H1 (cell line): ENCODE measurements around the gene PRTN3. TPM values are rescaled to one million over a fixed set of nuclear protein-coding genes. Genes with fewer than 3 reads are reported as not detected.

ENCODE experiments used
- CTCF ChIA-PET: fragments of 300-600 bp; sonication (Branson Sonifier 250); formaldehyde crosslinking; loops from one replicate; lab custom pipeline; 2021; ENCODE audit not compliant: partially characterized antibody; lab: Charles Lee
- POLR2A ChIA-PET: fragments of 300-600 bp; sonication (Branson Sonifier 250); formaldehyde crosslinking; loops from one replicate; lab custom pipeline; 2021; ENCODE audit warnings: inconsistent platforms; ENCODE audit not compliant: partially characterized antibody; lab: Charles Lee
- DNase-seq, 2 experiments: peaks; one replicate each; pipeline versions ENCODE4 v3.0.0 to v3.0.0-alpha.2; 2010 to 2022; ENCODE audit warnings: low spot score in 2 of 2, low read depth in 1 of 2, mixed read lengths in 1 of 2
- FAIRE-seq: peaks from 2 replicates; lab custom pipeline; 2011; peaks lifted over from hg19 to GRCh38; lab: Jason Lieb, UNC
- H2AFZ ChIP-seq: 2 replicates; pipeline ENCODE4 v1.8.1; 2012; ENCODE audit warnings: low read length, inconsistent platforms
- H2AK5ac ChIP-seq: 2 replicates; pipeline ENCODE4 v1.6.1; 2013; ENCODE audit warnings: low read depth, low read length
- H2BK120ac ChIP-seq: replicated peaks from 2 replicates; pipeline ENCODE3; 2013; ENCODE audit warnings: low read depth, low read length, inconsistent platforms
- H2BK12ac ChIP-seq: 2 replicates; pipeline ENCODE4 v1.6.1; 2013; ENCODE audit warnings: low read depth, low read length
- H2BK15ac ChIP-seq: 2 replicates; pipeline ENCODE4 v1.6.1; 2013; ENCODE audit warnings: low read length
- H2BK20ac ChIP-seq: 2 replicates; pipeline ENCODE4 v1.6.1; 2013; ENCODE audit warnings: low read length
- H2BK5ac ChIP-seq: 2 replicates; pipeline ENCODE4 v1.6.1; 2013; ENCODE audit warnings: low read depth, low read length
- H3K14ac ChIP-seq: 2 replicates; pipeline ENCODE4 v1.6.1; 2013; ENCODE audit warnings: inconsistent platforms; ENCODE audit not compliant: insufficient read length
- H3K18ac ChIP-seq: 2 replicates; pipeline ENCODE4 v1.6.1; 2013; ENCODE audit warnings: low read length; ENCODE audit errors: extremely low read depth
- H3K23ac ChIP-seq: 2 replicates; pipeline ENCODE4 v1.6.1; 2013; ENCODE audit warnings: inconsistent platforms; ENCODE audit not compliant: insufficient read length
- H3K23me2 ChIP-seq: 2 replicates; pipeline ENCODE4 v1.6.1; 2013; ENCODE audit warnings: low read depth, low read length
- H3K27ac ChIP-seq: 2 replicates; pipeline ENCODE4 v1.6.1; 2011; ENCODE audit warnings: low read depth, low read length, inconsistent platforms
- H3K27me3 ChIP-seq, 4 experiments: replicated peaks in 1 of 4; 1 replicate in 1 of 4; 2 replicates in 3 of 4; pipeline versions ENCODE4 v1.6.1 to v1.8.1; 2011 to 2013; ENCODE audit warnings: low read length in 3 of 4, mild to moderate bottlenecking in 3 of 4, inconsistent platforms in 2 of 4, mixed read lengths in 2 of 4, moderate library complexity in 1 of 4; ENCODE audit not compliant: control insufficient read depth in 3 of 4, insufficient read depth in 3 of 4; ENCODE audit errors: extremely low read depth in 1 of 4
- H3K36me3 ChIP-seq, 4 experiments: 2 replicates each; pipeline versions ENCODE4 v1.6.1 to v1.8.1; 2011 to 2013; ENCODE audit warnings: mild to moderate bottlenecking in 4 of 4, low read length in 3 of 4, moderate library complexity in 2 of 4, control low read depth in 1 of 4, inconsistent platforms in 1 of 4; ENCODE audit not compliant: insufficient read depth in 4 of 4, control insufficient read depth in 2 of 4
- H3K4ac ChIP-seq: replicated peaks from 2 replicates; pipeline ENCODE3; 2013; ENCODE audit warnings: low read length, low read depth, mixed read lengths, inconsistent platforms; ENCODE audit not compliant: insufficient read length
- H3K4me1 ChIP-seq, 4 experiments: replicated peaks in 1 of 4; 1 replicate in 1 of 4; 2 replicates in 3 of 4; pipeline versions ENCODE4 v1.6.1 to v1.8.1; 2011 to 2013; ENCODE audit warnings: low read length in 3 of 4, inconsistent platforms in 2 of 4, mixed read lengths in 1 of 4; ENCODE audit not compliant: insufficient read depth in 4 of 4, control insufficient read depth in 3 of 4
- H3K4me2 ChIP-seq, 2 experiments: 2 replicates each; pipeline versions ENCODE4 v1.6.1 to v1.8.1; 2011 to 2013; ENCODE audit warnings: low read depth in 2 of 2, low read length in 2 of 2, control low read depth in 1 of 2, inconsistent platforms in 1 of 2, mild to moderate bottlenecking in 1 of 2; ENCODE audit not compliant: insufficient read depth in 1 of 2
- H3K4me3 ChIP-seq, 4 experiments: fragments of 200-600, 300-600 bp in 1 of 4; sonication (generic), shearing (Covaris generic), sonication (Bioruptor Twin) in 1 of 4; 2 replicates each; pipeline versions ENCODE4 v1.5.1 to v1.8.1; 2011 to 2016; ENCODE audit warnings: low read length in 4 of 4, low read depth in 3 of 4, control low read depth in 2 of 4, inconsistent platforms in 2 of 4, mild to moderate bottlenecking in 2 of 4, mixed read lengths in 1 of 4, moderate library complexity in 1 of 4; ENCODE audit not compliant: insufficient read depth in 2 of 4; ENCODE audit errors: extremely low read depth in 1 of 4
- H3K56ac ChIP-seq: replicated peaks from 2 replicates; pipeline ENCODE3; 2013; ENCODE audit warnings: low read depth, mild to moderate bottlenecking, mixed read lengths, low read length, inconsistent platforms; ENCODE audit not compliant: insufficient read length
- H3K79me1 ChIP-seq: 2 replicates; pipeline ENCODE4 v1.6.1; 2013; ENCODE audit warnings: low read depth, low read length, control low read depth
- H3K79me2 ChIP-seq, 2 experiments: 2 replicates each; pipeline versions ENCODE4 v1.6.1 to v1.8.1; 2012 to 2013; ENCODE audit warnings: low read length in 2 of 2, mild to moderate bottlenecking in 2 of 2, inconsistent platforms in 1 of 2; ENCODE audit not compliant: insufficient read depth in 2 of 2, control insufficient read depth in 1 of 2
- H3K9ac ChIP-seq, 4 experiments: replicated peaks in 1 of 4; 1 replicate in 1 of 4; 2 replicates in 3 of 4; pipeline versions ENCODE4 v1.6.1 to v1.8.1; 2011 to 2013; ENCODE audit warnings: low read depth in 3 of 4, low read length in 3 of 4, control low read depth in 2 of 4, mild to moderate bottlenecking in 2 of 4, moderate library complexity in 2 of 4, inconsistent platforms in 1 of 4; ENCODE audit errors: extremely low read depth in 1 of 4
- H3K9me3 ChIP-seq, 2 experiments: 2 replicates each; pipeline versions ENCODE4 v1.6.1 to v1.8.1; 2012 to 2013; ENCODE audit warnings: mild to moderate bottlenecking in 2 of 2, moderate library complexity in 2 of 2, control low read depth in 1 of 2, inconsistent platforms in 1 of 2, low read depth in 1 of 2, low read length in 1 of 2, mixed read lengths in 1 of 2; ENCODE audit not compliant: insufficient read depth in 2 of 2
- H4K20me1 ChIP-seq, 2 experiments: replicated peaks in 1 of 2; 2 replicates each; pipeline versions ENCODE3 to v1.8.1; 2011 to 2013; ENCODE audit warnings: inconsistent platforms in 2 of 2, low read length in 2 of 2, mild to moderate bottlenecking in 1 of 2; ENCODE audit not compliant: insufficient read depth in 2 of 2, control insufficient read depth in 1 of 2
- H4K5ac ChIP-seq: 2 replicates; pipeline ENCODE4 v1.6.1; 2013; ENCODE audit warnings: low read length, low read depth, mixed read lengths, inconsistent platforms; ENCODE audit not compliant: insufficient read length
- H4K8ac ChIP-seq: 2 replicates; pipeline ENCODE4 v1.8.0; 2013; ENCODE audit warnings: mild to moderate bottlenecking, moderate library complexity, low read length, inconsistent platforms; ENCODE audit not compliant: insufficient read depth; ENCODE audit errors: extremely low read depth
- H4K91ac ChIP-seq: replicated peaks from 2 replicates; pipeline ENCODE3; 2013; ENCODE audit warnings: low read length, mixed read lengths, inconsistent platforms; ENCODE audit not compliant: insufficient read length
- EGR1 ChIP-seq: IDR thresholded peaks from 2 replicates; pipeline ENCODE4 v1.6.1; 2011; ENCODE audit warnings: low read depth, low read length, borderline replicate concordance
- KDM1A ChIP-seq: fragments of 200-600, 300-600 bp; sonication (generic); IDR thresholded peaks from 2 replicates; pipeline ENCODE4 v1.7.1; 2016; ENCODE audit warnings: mild to moderate bottlenecking, low read length, borderline replicate concordance
- MAFK ChIP-seq: IDR thresholded peaks from 2 replicates; pipeline ENCODE4 v1.6.1; 2012; ENCODE audit warnings: low read depth, mild to moderate bottlenecking, improper control_type of control experiment, low read length
- SIN3A ChIP-seq, 2 experiments: IDR thresholded peaks in 1 of 2; conservative IDR thresholded peaks in 1 of 2; 2 replicates each; pipeline ENCODE4 v1.6.1; 2011 to 2012; ENCODE audit warnings: low read length in 2 of 2, improper control_type of control experiment in 1 of 2, low read depth in 1 of 2, mild to moderate bottlenecking in 1 of 2
- SP1 ChIP-seq: IDR thresholded peaks from 2 replicates; pipeline ENCODE4 v1.6.1; 2011; ENCODE audit warnings: low read depth, low read length
- WGBS, 2 experiments: shearing (Covaris generic) in 1 of 2; methylation state at CpG; one replicate each; pipeline versions ENCODE4 v1.1.6 to v1.1.7; 2013 to 2015; ENCODE audit warnings: low lambda C conversion rate in 2 of 2, mixed read lengths in 2 of 2, inconsistent platforms in 1 of 2, low coverage in 1 of 2, missing lambda C conversion rate in 1 of 2; ENCODE audit not compliant: insufficient replicate concordance in 2 of 2, insufficient coverage in 1 of 2, insufficient read length in 1 of 2; ENCODE audit errors: extremely low coverage in 1 of 2, missing lambda C conversion rate in 1 of 2; 5-methylcytosine and 5-hydroxymethylcytosine counted together
- polyA plus RNA-seq, 7 experiments: library from polyadenylated mRNA; depleted of rRNA in 3 of 7; stranded (reverse) in 5 of 7; unstranded in 2 of 7; fragments of >200 nt in 5 of 7; fragments of 200-250 nt in 2 of 7; gene quantifications; 1 replicate in 5 of 7; 2 replicates in 1 of 7; 4 replicates in 1 of 7; pipeline versions ENCODE4 v1.2.1 to v1.2.3, GENCODE V29; 2011 to 2013; ENCODE audit warnings: missing spikeins in 2 of 7, mixed read lengths in 2 of 7
- total RNA-seq: library from RNA; stranded (reverse); fragmentation: NEBNext Ultra II Directional; extraction: Animal tissue kit (Norgen Biotek cat#: 25700); gene quantifications from 2 replicates; pipeline ENCODE4 v1.2.1, GENCODE V29; 2021
- TF ChIP-seq, protein P1 (sequence below): IDR thresholded peaks from 2 replicates; pipeline ENCODE4 v1.6.1; 2011; ENCODE audit warnings: low read length, improper control_type of control experiment

The PRTN3 gene
- total and polyA plus RNA-seq, 2 of the 8 experiments (the other 6 are each of a cell fraction or from before 2014, with no cell fraction given): 0.39 to 2.1 TPM

DNA sequence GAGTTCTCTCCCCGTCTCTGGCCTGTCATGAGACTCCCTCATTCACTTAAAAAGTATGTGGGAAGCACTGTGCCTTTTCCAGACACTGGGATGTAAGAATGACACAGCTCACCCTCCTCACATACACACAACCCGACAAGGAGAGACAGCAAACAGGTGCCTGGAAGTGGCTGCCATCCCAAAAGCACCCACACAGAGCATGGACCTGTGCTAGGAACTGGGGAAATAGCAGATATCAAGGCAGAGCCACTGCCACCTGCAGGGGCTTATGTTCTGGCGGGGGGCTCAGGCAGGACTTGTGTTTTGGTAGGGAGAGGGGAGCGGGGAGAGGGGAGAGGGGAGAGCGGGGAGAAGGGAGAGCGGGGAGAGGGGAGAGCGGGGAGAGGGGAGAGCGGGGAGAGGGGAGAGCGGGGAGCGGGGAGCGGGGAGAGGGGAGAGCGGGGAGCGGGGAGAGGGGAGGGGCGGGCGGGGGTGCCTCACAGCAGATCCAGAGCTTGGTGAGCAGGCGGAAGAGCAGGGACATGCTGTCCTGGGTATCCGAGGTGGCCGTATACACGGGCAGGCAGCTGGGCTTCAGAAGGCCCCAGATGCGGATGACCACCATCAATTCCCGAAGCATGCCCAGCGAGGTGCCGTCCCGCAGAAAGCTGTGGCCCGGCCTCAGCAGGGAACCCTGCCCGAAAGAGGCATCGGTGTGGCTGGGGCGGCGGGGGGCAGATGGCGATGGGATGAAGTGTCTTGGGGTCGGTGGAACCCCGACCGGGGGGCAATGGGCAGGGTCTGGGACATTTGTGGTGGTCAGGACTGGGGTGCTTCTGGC lies 30.9 kb downstream of the PRTN3 start:
- 0 out of 2 replicates have a peak overlapping the region, but pooled peaks have one; percentile 92 for H2BK15ac ChIP-seq
- WGBS, 2 experiments: 79% methylated on average over 17 of the region's 33 CpGs; no CpG with 5 or more reads in 1 of the 2 experiments
- DNase-seq: peak in 1 of 2 experiments; percentile 82
- peaks cover 0 to 18% (median 0%) of the 10 kb centered on the region in 4 experiments; a peak in 4 of 8 replicates for H3K36me3 ChIP-seq
- no peak overlapping the region for H3K56ac ChIP-seq
- no peak overlapping the region for H2AFZ ChIP-seq
- no peaks in the 10 kb centered on the region for H3K27me3 ChIP-seq
- H3K18ac ChIP-seq: no peak overlapping the region
- no peak overlapping the region for H2BK12ac ChIP-seq
- H3K23me2 ChIP-seq: no peaks in the 10 kb centered on the region
- no peak overlapping the region for H3K14ac ChIP-seq
- H3K4ac ChIP-seq: no peak overlapping the region
- no peak overlapping the region for H3K4me2 ChIP-seq
- H4K91ac ChIP-seq: no peak overlapping the region
- peak overlapping the region; percentile 35; the same call in 1 of the 2 replicates for H4K8ac ChIP-seq
- H3K79me2 ChIP-seq: no peaks in the 10 kb centered on the region
- no peak overlapping the region for H3K9ac ChIP-seq
- H3K4me1 ChIP-seq: peaks cover 3 to 22% (median 7%) of the 10 kb centered on the region in 4 experiments
- POLR2A ChIA-PET: interaction anchor here (0.7 to 2.4 kb wide), 9 partner anchors 9 to 111 kb away, joined by 3 to 8 read pairs (median 4); partner anchors contain the start of genes ELANE and WDR18
- CTCF ChIA-PET: interaction anchor here (0.6 to 2.8 kb wide), 6 partner anchors 9 to 101 kb away, joined by 3 to 10 read pairs (median 4); no protein-coding TSS in a partner anchor
- H3K27ac ChIP-seq: no peak overlapping the region
- FAIRE-seq: no peak
- no peak overlapping the region for H3K23ac ChIP-seq
- no peak overlapping the region for H2BK120ac ChIP-seq
- H2BK20ac ChIP-seq: no peak overlapping the region
- no peak overlapping the region for H3K4me3 ChIP-seq
- peaks cover 2% of the 10 kb centered on the region for H3K79me1 ChIP-seq
- H2BK5ac ChIP-seq: peak overlapping the region; percentile 73; the same call in 1 of the 2 replicates
- no peak overlapping the region for H4K5ac ChIP-seq
- H4K20me1 ChIP-seq: peaks cover 4 to 9% of the 10 kb centered on the region in 2 experiments
- H3K9me3 ChIP-seq: peaks cover 0 to 3% of the 10 kb centered on the region in 2 experiments; a peak in 1 of 4 replicates
- H2AK5ac ChIP-seq: no peak overlapping the region
- TF ChIP-seq SP1 (0 out of 2 replicates have a peak, but pooled peaks have one; percentile 17), KDM1A (peak; percentile 85), SIN3A (conservative IDR thresholded peaks at IDR 0.05 in 1 of 2, IDR thresholded peaks at IDR 0.05 in 1 of 2; ENCODE audit: low read depth in 1 of 2, low read length in 2 of 2) (0 out of 4 replicates have a peak, but pooled peaks of 1 of the 2 experiments have one; percentile 19), MAFK (no peak), EGR1 (peak; percentile 80)
- TF ChIP-seq, protein P1, sequence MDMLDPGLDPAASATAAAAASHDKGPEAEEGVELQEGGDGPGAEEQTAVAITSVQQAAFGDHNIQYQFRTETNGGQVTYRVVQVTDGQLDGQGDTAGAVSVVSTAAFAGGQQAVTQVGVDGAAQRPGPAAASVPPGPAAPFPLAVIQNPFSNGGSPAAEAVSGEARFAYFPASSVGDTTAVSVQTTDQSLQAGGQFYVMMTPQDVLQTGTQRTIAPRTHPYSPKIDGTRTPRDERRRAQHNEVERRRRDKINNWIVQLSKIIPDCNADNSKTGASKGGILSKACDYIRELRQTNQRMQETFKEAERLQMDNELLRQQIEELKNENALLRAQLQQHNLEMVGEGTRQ: no peak
